GM12878 (cell line): Measurements from ENCODE around the gene ACOT13.
"Not testable (repeated sequence)": the region's sequence is repeated elsewhere in the genome, so short reads cannot be mapped to it uniquely, and the experiment has no call there.

ENCODE experiments used
- CEBPB ChIP-seq, 2 experiments: fragments of 150-350 bp in 1 of 2; IDR thresholded peaks; 2 replicates each; pipeline ENCODE4 v1.6.1; 2012 to 2014; ENCODE audit warnings: low read depth in 2 of 2, low read length in 2 of 2, borderline replicate concordance in 1 of 2, inconsistent platforms in 1 of 2
- ETV6 ChIP-seq, 2 experiments: fragments of 450-650 bp in 1 of 2; IDR thresholded peaks in 1 of 2; conservative IDR thresholded peaks in 1 of 2; 2 replicates each; pipeline ENCODE4 v1.6.1; 2014; ENCODE audit warnings: antibody characterized with exemption in 1 of 2, borderline replicate concordance in 1 of 2, low read depth in 1 of 2, mild to moderate bottlenecking in 1 of 2, moderate library complexity in 1 of 2
- MEF2B ChIP-seq: fragments of 450-650 bp; IDR thresholded peaks from 2 replicates; pipeline ENCODE4 v1.6.1; 2018; ENCODE audit warnings: mild to moderate bottlenecking, moderate library complexity; ENCODE audit not compliant: partially characterized antibody, poor library complexity, severe bottlenecking
- TF ChIP-seq, protein P1 (sequence below), 3 experiments: IDR thresholded peaks in 2 of 3; conservative IDR thresholded peaks in 1 of 3; 2 replicates each; pipeline ENCODE4 v1.5.1; 2011; ENCODE audit warnings: low read depth in 3 of 3, low read length in 3 of 3, mild to moderate bottlenecking in 3 of 3, control low read depth in 2 of 3, moderate library complexity in 2 of 3, inconsistent platforms in 1 of 3, mixed read lengths in 1 of 3; ENCODE audit not compliant: control insufficient read depth in 2 of 3, insufficient read depth in 1 of 3; ENCODE audit errors: extremely low read depth in 1 of 3
- TF ChIP-seq, protein P2 (sequence below): IDR thresholded peaks from 2 replicates; pipeline ENCODE4 v1.6.1; 2011; ENCODE audit warnings: low read depth, mild to moderate bottlenecking, low read length, moderate library complexity, borderline replicate concordance; ENCODE audit errors: extremely low read depth

DNA sequence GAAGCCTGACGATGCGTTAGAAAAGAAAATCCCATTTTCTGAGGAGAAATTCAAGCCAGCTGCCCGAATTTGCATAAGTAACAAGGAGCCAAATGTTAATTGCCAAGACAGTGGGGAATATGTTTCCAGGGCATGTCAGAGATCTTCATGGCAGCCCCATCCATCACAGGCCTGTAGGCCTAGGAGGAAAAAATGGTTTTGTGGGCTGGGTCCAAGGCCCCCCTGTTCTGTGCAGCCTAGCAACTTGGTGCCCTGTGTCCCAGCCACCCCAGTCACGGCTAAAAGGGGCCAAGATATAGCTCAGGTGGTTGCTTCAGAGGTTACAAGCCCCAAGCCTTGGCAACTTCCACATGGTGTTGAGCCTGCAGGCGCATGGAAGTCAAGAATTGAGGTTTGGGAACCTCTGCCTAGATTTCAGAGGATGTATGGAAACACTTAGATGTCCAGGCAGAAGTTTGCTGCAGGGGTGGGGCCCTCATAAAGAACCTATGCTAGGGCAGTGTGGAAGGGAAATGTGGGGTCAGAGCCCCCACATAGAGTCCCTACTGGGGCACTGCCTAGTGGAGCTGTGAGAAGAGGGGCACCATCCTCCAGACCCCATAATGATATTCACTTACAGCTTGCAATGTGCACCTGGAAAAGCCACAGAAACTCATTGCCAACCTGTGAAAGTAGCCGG lies 64.7 kb downstream of the ACOT13 start:
- TF ChIP-seq ETV6 (conservative IDR thresholded peaks at IDR 0.05 in 1 of 2, IDR thresholded peaks at IDR 0.05 in 1 of 2; ENCODE audit: borderline replicate concordance in 1 of 2, low read depth in 1 of 2); CEBPB (IDR thresholded peaks at IDR 0.05; ENCODE audit: borderline replicate concordance in 1 of 2, low read depth in 2 of 2, low read length in 2 of 2); MEF2B: not testable (repeated sequence)
- TF ChIP-seq, protein P1, sequence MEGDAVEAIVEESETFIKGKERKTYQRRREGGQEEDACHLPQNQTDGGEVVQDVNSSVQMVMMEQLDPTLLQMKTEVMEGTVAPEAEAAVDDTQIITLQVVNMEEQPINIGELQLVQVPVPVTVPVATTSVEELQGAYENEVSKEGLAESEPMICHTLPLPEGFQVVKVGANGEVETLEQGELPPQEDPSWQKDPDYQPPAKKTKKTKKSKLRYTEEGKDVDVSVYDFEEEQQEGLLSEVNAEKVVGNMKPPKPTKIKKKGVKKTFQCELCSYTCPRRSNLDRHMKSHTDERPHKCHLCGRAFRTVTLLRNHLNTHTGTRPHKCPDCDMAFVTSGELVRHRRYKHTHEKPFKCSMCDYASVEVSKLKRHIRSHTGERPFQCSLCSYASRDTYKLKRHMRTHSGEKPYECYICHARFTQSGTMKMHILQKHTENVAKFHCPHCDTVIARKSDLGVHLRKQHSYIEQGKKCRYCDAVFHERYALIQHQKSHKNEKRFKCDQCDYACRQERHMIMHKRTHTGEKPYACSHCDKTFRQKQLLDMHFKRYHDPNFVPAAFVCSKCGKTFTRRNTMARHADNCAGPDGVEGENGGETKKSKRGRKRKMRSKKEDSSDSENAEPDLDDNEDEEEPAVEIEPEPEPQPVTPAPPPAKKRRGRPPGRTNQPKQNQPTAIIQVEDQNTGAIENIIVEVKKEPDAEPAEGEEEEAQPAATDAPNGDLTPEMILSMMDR (IDR thresholded peaks at IDR 0.05 in 2 of 3, conservative IDR thresholded peaks at IDR 0.05 in 1 of 3; ENCODE audit: control insufficient read depth in 2 of 3, extremely low read depth in 1 of 3, insufficient read depth in 1 of 3, low read depth in 3 of 3, low read length in 3 of 3): not testable (repeated sequence)
- TF ChIP-seq, protein P2, sequence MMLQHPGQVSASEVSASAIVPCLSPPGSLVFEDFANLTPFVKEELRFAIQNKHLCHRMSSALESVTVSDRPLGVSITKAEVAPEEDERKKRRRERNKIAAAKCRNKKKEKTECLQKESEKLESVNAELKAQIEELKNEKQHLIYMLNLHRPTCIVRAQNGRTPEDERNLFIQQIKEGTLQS: not testable (repeated sequence)
